HL-60 (cell line): ENCODE results near the gene VAT1L.
A peak's percentile ranks its signal among the peaks of the same experiment; 100 is the strongest.

ENCODE experiments used
- DNase-seq, 2 experiments: peaks; one replicate each; pipeline ENCODE4 v3.0.0-alpha.2; 2010 to 2020; ENCODE audit warnings: low read depth in 1 of 2, low spot score in 1 of 2
- H3K27ac ChIP-seq: fragments of 250-450 bp; sonication (Bioruptor Pico); replicated peaks from 2 replicates; pipeline ENCODE4 v1.5.1; 2020; ENCODE audit warnings: mild to moderate bottlenecking, moderate library complexity
- H3K27me3 ChIP-seq: fragments of 250-450 bp; sonication (Bioruptor Pico); 2 replicates; pipeline ENCODE4 v1.5.1; 2021; ENCODE audit warnings: mild to moderate bottlenecking, moderate library complexity; ENCODE audit not compliant: insufficient read depth, poor library complexity, severe bottlenecking
- H3K4me3 ChIP-seq: replicated peaks from 2 replicates; pipeline ENCODE4 v1.5.1; 2011; ENCODE audit warnings: mild to moderate bottlenecking, control low read depth, low read length; ENCODE audit not compliant: insufficient read depth
- CTCF ChIP-seq: IDR thresholded peaks from one replicate; pipeline ENCODE4 v1.5.1; 2011; ENCODE audit warnings: low read length, control low read depth, inconsistent platforms; ENCODE audit not compliant: insufficient read depth
- GABPA ChIP-seq: IDR thresholded peaks from 2 replicates; pipeline ENCODE4 v1.6.1; 2012; ENCODE audit warnings: low read depth
- POLR2AphosphoS5 ChIP-seq: IDR thresholded peaks from 2 replicates; pipeline ENCODE4 v1.6.1; 2012; ENCODE audit warnings: low read depth
- REST ChIP-seq: IDR thresholded peaks from 2 replicates; pipeline ENCODE4 v1.6.1; 2012; ENCODE audit warnings: low read depth; ENCODE audit not compliant: insufficient replicate concordance
- SPI1 ChIP-seq: IDR thresholded peaks from 2 replicates; pipeline ENCODE4 v1.6.1; 2012; ENCODE audit warnings: low read depth, mild to moderate bottlenecking, borderline replicate concordance

VAT1L gene

GRCh38 chr16:77949445-77949844, 161.1 kb downstream of the VAT1L start:
- Histone ChIP-seq H3K27ac (no peak overlapping the region), H3K27me3 (no peaks in the 10 kb centered on the region), H3K4me3 (no peak overlapping the region)
- DNase-seq, result no peak
- no peak for TF ChIP-seq REST
- no peak for TF ChIP-seq SPI1
- no peak for TF ChIP-seq GABPA
- TF ChIP-seq CTCF, result no peak
- TF ChIP-seq POLR2AphosphoS5, result no peak

GRCh38 chr16:77951788-77952187, 163.4 kb downstream of the VAT1L start:
- Histone ChIP-seq H3K27ac (no peak overlapping the region), H3K4me3 (no peak overlapping the region), H3K27me3 (no peaks in the 10 kb centered on the region)
- no peak for DNase-seq
- TF ChIP-seq CTCF (peak; percentile 18), POLR2AphosphoS5 (no peak)

GRCh38 chr16:77955127-77955526, 166.8 kb downstream of the VAT1L start:
- no peak for TF ChIP-seq CTCF
- TF ChIP-seq REST, result no peak
- no peak for TF ChIP-seq POLR2AphosphoS5
- no peak for TF ChIP-seq SPI1
- no peak for TF ChIP-seq GABPA
- Histone ChIP-seq H3K27ac (no peak overlapping the region), H3K4me3 (no peak overlapping the region), H3K27me3 (no peaks in the 10 kb centered on the region)
- no peak for DNase-seq

GRCh38 chr16:77956231-77956630, 167.9 kb downstream of the VAT1L start:
- no peak overlapping the region for H3K27ac ChIP-seq
- no peak for TF ChIP-seq GABPA
- DNase-seq, result no peak

More at GRCh38 chr16:77956231-77956630, 167.9 kb downstream of the VAT1L start:
- no peak overlapping the region for H3K4me3 ChIP-seq
- H3K27me3 ChIP-seq, result no peaks in the 10 kb centered on the region
